Cardiac fibroblast (primary cell): ENCODE data around the gene PRPF19.

ENCODE experiments used
- DNase-seq, 2 donors: peaks; one replicate each; pipeline versions ENCODE4 v3.0.0 to v3.0.0-alpha.2; 2010; ENCODE audit warnings: low read depth in 2 of 2
- H3K4me3 ChIP-seq, 2 donors: replicated peaks in 1 of 2; 1 replicate in 1 of 2; 2 replicates in 1 of 2; pipeline ENCODE4 v1.5.1; 2011; ENCODE audit warnings: low read depth in 2 of 2, low read length in 2 of 2, mild to moderate bottlenecking in 2 of 2, moderate library complexity in 1 of 2
- CTCF ChIP-seq: IDR thresholded peaks from one replicate; pipeline ENCODE4 v1.5.1; 2011; ENCODE audit warnings: low read depth, mild to moderate bottlenecking, low read length, inconsistent platforms

The PRPF19 gene

GRCh38 chr11:60906132-60906972 is at the start of gene PRPF19:
Gene PRPF19, minus strand, starts transcription at chr11:60906585. Its CDS starts 203 bp downstream, at chr11:60906382.
- no peak for TF ChIP-seq CTCF
- H3K4me3 ChIP-seq = peak within 1 kb of the TSS; percentile 81 to 84
- peak; percentile 95 to 96 for DNase-seq

- no peak overlapping the region for H3K4me3 ChIP-seq
- TF ChIP-seq CTCF = no peak
- no peak for DNase-seq
Observed at GRCh38 chr11:60955571-60955970, 49.2 kb upstream of the PRPF19 start.

- no peak for DNase-seq
- no peak overlapping the region for H3K4me3 ChIP-seq
- TF ChIP-seq CTCF = no peak
Observed at GRCh38 chr11:60954421-60954820, 48.0 kb upstream of the PRPF19 start.

GRCh38 chr11:60953781-60954180 is 47.4 kb upstream of the PRPF19 start:
- no peak for TF ChIP-seq CTCF
- peak in 1 of 2 donors; percentile 86 for DNase-seq
- H3K4me3 ChIP-seq = no peak overlapping the region

- no peak for TF ChIP-seq CTCF
- no peak for DNase-seq
- no peak overlapping the region for H3K4me3 ChIP-seq
Observed at GRCh38 chr11:60952742-60953170, 46.4 kb upstream of the PRPF19 start.

- TF ChIP-seq CTCF = no peak
- peak; percentile 51 to 55 for DNase-seq
- H3K4me3 ChIP-seq = peak within 1 kb of the TSS; percentile 39 to 43
Observed at GRCh38 chr11:60951904-60952741, 45.7 kb upstream of the PRPF19 start, which contains the start of gene SLC15A3. Gene SLC15A3, minus strand, starts transcription at chr11:60952176. Its CDS starts 625 bp downstream, at chr11:60951551.
